GM20431 (cell line): ENCODE measurements around the gene CGNL1.

Experiments
- in situ Hi-C: fragments of 300-500 bp; cut with MseI, MboI; formaldehyde crosslinking; loops from one replicate; pipeline ENCODE4 v1.15.0; 2020; ENCODE audit warnings: low sequenced_read_pairs; ENCODE audit not compliant: unreplicated experiment

Gene CGNL1

GRCh38 chr15:57352535-57353316 is 23.6 kb upstream of the CGNL1 start:
- in situ Hi-C loops: no loop called here

- in situ Hi-C loops: no loop called here
These were observed 22.9 kb upstream of the CGNL1 start for GRCh38 chr15:57353317-57353804.

- in situ Hi-C loops: no loop called here
These were observed 21.7 kb upstream of the CGNL1 start for GRCh38 chr15:57354436-57355123.

- in situ Hi-C loops: no loop called here
These were observed 21.0 kb upstream of the CGNL1 start for GRCh38 chr15:57355259-57355658.

GRCh38 chr15:57356178-57356577 is 20.1 kb upstream of the CGNL1 start:
- in situ Hi-C loops: no loop called here

- in situ Hi-C loops: no loop called here
These were observed 19.7 kb upstream of the CGNL1 start for GRCh38 chr15:57356636-57357035.

- in situ Hi-C loops: no loop called here
These were observed 18.5 kb upstream of the CGNL1 start for GRCh38 chr15:57357799-57358198.

- in situ Hi-C loops: no loop called here
These were observed 17.7 kb upstream of the CGNL1 start for GRCh38 chr15:57358571-57358970.

- in situ Hi-C loops: no loop called here
These were observed 12.6 kb upstream of the CGNL1 start for GRCh38 chr15:57363661-57364060.

- in situ Hi-C loops: no loop called here
These were observed 11.9 kb upstream of the CGNL1 start for GRCh38 chr15:57364282-57365007.

GRCh38 chr15:57367556-57367955 is 8.7 kb upstream of the CGNL1 start:
- in situ Hi-C loops: no loop called here

GRCh38 chr15:57370929-57371328 is 5.4 kb upstream of the CGNL1 start:
- in situ Hi-C loops: no loop called here

GRCh38 chr15:57373251-57373881 is 2.9 kb upstream of the CGNL1 start:
- in situ Hi-C loops: no loop called here

GRCh38 chr15:57373882-57374276 is 2.4 kb upstream of the CGNL1 start:
- in situ Hi-C loops: no loop called here

GRCh38 chr15:57376696-57377477 is 582 bp downstream of the CGNL1 start:
- in situ Hi-C loops: no loop called here

- in situ Hi-C loops: no loop called here
These were observed 1.2 kb downstream of the CGNL1 start for GRCh38 chr15:57377478-57377847.

GRCh38 chr15:57379487-57379886 is 3.2 kb downstream of the CGNL1 start:
- in situ Hi-C loops: no loop called here

GRCh38 chr15:57380854-57381253 is 4.5 kb downstream of the CGNL1 start:
- in situ Hi-C loops: no loop called here

GRCh38 chr15:57382215-57382614 is 5.9 kb downstream of the CGNL1 start:
- in situ Hi-C loops: no loop called here

- in situ Hi-C loops: no loop called here
These were observed 6.7 kb downstream of the CGNL1 start for GRCh38 chr15:57382969-57383368.
